IPS-20b (cell line): ENCODE data around the gene XPA.
A peak's percentile ranks its signal among the peaks of the same experiment; 100 is the strongest.

Experiments
- H3K27ac ChIP-seq: one replicate; pipeline ENCODE4 v1.5.1; 2013; ENCODE audit warnings: low read length
- H3K27me3 ChIP-seq: 2 replicates; pipeline ENCODE4 v1.6.1; 2013; ENCODE audit warnings: mild to moderate bottlenecking, low read length, inconsistent platforms; ENCODE audit not compliant: insufficient read depth
- H3K36me3 ChIP-seq: 2 replicates; pipeline ENCODE4 v1.6.1; 2013; ENCODE audit warnings: low read depth, mild to moderate bottlenecking, inconsistent platforms, low read length, moderate library complexity; ENCODE audit not compliant: insufficient read depth
- H3K4me1 ChIP-seq: 2 replicates; pipeline ENCODE4 v1.6.1; 2013; ENCODE audit warnings: mild to moderate bottlenecking, control low read depth, inconsistent platforms, low read length, moderate library complexity; ENCODE audit not compliant: insufficient read depth
- H3K4me3 ChIP-seq: 2 replicates; pipeline ENCODE4 v1.5.1; 2013; ENCODE audit warnings: mild to moderate bottlenecking, low read length, inconsistent platforms
- H3K9ac ChIP-seq: 2 replicates; pipeline ENCODE4 v1.6.1; 2013; ENCODE audit warnings: low read depth, mild to moderate bottlenecking, inconsistent platforms, low read length, moderate library complexity
- H3K9me3 ChIP-seq: 2 replicates; pipeline ENCODE4 v1.6.1; 2013; ENCODE audit warnings: mild to moderate bottlenecking, low read depth, low read length, inconsistent platforms; ENCODE audit not compliant: insufficient read depth

The XPA gene

DNA sequence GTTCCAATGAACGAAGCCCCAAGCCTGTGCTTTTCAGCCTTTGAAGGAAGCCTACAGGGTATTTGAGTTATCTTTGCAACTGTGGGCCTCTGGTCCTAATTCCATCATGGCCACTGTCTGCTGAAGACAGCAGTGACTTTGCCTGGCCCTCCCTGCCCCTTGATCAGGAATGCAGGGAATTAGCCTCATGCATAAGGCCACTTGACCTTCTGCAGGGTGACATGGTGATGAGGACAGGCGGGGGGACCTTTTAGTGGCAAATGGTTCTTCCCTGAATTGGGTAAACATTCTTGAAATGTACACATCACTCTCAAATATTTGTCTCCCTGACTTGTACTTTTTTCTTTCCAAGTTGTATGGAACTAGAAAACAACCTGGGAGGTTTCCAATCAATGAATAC lies 25.2 kb upstream of the XPA start:
- no peaks in the 10 kb centered on the region for H3K36me3 ChIP-seq
- no peaks in the 10 kb centered on the region for H3K27me3 ChIP-seq
- H3K9me3 ChIP-seq: no peaks in the 10 kb centered on the region
- H3K27ac ChIP-seq: no peak overlapping the region
- H3K4me1 ChIP-seq: no peaks in the 10 kb centered on the region
- H3K4me3 ChIP-seq: no peak overlapping the region
- no peak overlapping the region for H3K9ac ChIP-seq

DNA sequence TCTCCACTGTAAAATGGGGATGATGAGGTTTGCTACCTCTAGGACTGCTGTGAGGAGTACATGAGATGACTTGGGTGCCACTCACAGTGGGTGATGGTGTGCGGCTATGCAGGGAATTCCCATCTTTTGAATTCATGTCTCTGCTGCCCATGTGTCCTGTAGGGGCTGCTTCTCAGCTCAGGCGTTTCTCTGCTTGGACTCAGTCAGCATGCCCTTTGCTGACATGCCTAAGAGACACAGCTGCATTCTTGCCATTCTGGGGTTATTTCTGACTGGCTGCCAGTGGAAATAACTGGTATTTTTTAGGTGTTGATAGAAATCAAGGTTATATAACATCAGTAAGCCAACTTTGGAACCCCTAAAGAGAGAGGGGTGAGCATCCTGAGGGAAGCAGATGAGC lies 24.3 kb upstream of the XPA start:
- Histone ChIP-seq H3K36me3 (no peaks in the 10 kb centered on the region), H3K27me3 (no peaks in the 10 kb centered on the region), H3K4me3 (no peak overlapping the region), H3K9me3 (no peaks in the 10 kb centered on the region), H3K9ac (no peak overlapping the region), H3K27ac (no peak overlapping the region), H3K4me1 (no peaks in the 10 kb centered on the region)

DNA sequence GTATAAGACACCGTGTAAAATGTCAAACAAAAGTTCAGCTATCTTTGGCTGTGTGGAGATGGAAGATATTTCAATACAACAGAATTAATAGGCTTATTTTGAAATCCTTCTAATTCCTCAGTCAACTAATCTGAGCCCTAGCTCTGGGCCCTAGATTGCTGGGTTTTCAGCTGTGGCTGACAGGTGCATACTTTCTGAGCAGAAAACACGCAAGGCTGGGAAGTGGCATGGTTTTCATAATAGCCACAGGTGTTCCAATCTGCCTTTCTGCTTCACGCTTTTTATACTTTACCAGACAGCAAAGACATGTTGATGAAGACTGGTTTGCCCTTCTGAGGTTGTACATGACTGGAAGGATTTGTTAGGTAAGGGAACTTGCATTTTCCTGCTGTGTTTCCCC lies 20.7 kb upstream of the XPA start:
- Histone ChIP-seq H3K9ac (no peak overlapping the region), H3K4me1 (peaks cover 8% of the 10 kb centered on the region; the same call in 1 of the 2 replicates), H3K4me3 (no peak overlapping the region), H3K27ac (no peak overlapping the region), H3K36me3 (no peaks in the 10 kb centered on the region), H3K27me3 (no peaks in the 10 kb centered on the region), H3K9me3 (no peaks in the 10 kb centered on the region)

DNA sequence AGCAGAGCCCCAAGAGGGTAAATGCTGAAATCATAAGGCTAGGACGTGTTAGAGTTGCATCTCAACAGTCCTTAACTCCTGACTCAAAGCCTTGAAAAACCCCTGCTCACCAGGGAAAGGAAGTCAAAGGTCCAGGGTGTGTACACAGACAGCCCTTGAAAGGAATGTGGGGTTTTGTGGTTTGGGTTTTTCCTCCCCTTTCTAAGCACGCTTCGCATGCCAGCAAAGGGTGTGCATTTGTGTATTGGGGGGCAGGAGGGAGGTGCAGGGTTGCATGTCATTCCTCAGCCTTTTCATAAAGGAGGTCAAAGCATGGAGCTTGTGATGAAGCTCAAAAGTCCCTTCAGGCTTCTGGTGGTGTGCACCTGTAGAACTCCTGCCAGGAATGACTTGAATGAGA lies 17.3 kb upstream of the XPA start:
- H3K36me3 ChIP-seq: no peaks in the 10 kb centered on the region

DNA sequence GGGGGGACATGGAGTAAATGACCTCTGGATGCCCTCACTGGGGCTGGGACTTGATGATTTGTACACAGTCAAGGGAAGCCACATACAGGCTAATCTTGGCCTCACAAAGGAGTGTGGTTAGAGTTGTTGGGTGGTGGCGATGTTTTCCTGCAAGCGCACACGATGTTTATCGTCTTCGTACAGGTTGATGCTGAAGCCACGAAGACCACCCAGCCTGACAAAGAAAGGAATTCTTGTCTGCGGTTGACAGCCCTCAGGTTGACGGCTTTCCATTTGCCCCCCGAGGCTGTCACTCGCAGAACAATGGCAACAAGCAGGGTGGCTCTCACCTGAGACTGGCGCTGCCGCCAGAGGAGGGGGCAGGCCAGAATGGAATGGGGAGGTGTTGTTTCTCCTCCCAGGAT lies 14.1 kb upstream of the XPA start:
- peak overlapping the region; percentile 42 for H3K4me3 ChIP-seq
- H3K9me3 ChIP-seq: no peaks in the 10 kb centered on the region
- H3K36me3 ChIP-seq: no peaks in the 10 kb centered on the region
- peaks cover 19% of the 10 kb centered on the region for H3K4me1 ChIP-seq
- H3K27me3 ChIP-seq: peaks cover 12% of the 10 kb centered on the region; the same call in 1 of the 2 replicates
- no peak overlapping the region for H3K27ac ChIP-seq
- H3K9ac ChIP-seq: no peak overlapping the region

More for the DNA sequence above, 17.3 kb upstream of the XPA start:
- H3K4me3 ChIP-seq: no peak overlapping the region
- peaks cover 19% of the 10 kb centered on the region for H3K4me1 ChIP-seq
- H3K9me3 ChIP-seq: no peaks in the 10 kb centered on the region
- H3K9ac ChIP-seq: no peak overlapping the region
- H3K27ac ChIP-seq: no peak overlapping the region
- H3K27me3 ChIP-seq: peaks cover 12% of the 10 kb centered on the region; the same call in 1 of the 2 replicates

DNA sequence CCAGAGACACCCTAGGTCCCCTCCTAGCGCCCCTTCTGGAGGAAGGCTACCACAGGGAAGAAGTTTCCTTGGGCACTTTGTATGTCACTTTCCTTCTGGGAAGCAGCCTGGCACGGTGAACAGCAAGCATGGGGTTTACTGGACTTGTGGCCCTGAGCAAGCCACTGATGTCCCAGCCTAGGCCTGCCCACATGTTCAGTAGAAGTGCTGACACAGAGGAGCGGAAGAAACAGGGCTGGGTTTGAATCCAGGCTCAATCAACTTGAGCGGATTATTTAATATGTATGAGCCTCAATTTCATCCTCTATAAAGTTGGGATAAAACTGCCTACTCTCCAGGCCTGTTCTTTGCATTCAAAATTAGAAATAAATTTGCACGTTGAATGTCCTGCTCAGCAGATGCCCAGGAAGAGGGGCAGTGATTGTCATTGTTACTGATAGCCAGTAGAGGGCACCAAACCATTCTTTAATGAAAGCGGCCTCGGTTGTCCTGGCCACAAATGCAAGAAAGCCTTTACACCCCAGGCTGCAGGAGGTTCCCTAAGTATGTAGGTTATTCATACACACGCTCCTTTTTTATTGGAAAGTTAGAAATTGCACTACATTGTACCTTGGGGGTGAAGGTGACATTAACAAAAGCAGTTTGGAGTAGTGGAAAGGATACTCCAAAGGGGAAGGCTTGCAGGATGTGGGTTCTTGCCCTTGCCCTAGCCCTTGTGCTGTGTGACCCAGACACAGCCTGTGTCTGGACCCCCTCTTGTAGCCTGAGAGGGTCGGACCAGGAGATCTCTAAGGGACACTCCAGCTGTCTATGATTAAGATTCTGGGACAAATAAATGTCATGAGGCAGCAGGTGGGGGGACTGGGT lies 13.4 kb upstream of the XPA start:
- Histone ChIP-seq H3K27ac (no peak overlapping the region), H3K9me3 (no peaks in the 10 kb centered on the region), H3K27me3 (peaks cover 12% of the 10 kb centered on the region; the same call in 1 of the 2 replicates), H3K4me1 (peaks cover 19% of the 10 kb centered on the region), H3K9ac (no peak overlapping the region), H3K36me3 (no peaks in the 10 kb centered on the region), H3K4me3 (0 out of 2 replicates have a peak overlapping the region, but pooled peaks have one; percentile 42)

DNA sequence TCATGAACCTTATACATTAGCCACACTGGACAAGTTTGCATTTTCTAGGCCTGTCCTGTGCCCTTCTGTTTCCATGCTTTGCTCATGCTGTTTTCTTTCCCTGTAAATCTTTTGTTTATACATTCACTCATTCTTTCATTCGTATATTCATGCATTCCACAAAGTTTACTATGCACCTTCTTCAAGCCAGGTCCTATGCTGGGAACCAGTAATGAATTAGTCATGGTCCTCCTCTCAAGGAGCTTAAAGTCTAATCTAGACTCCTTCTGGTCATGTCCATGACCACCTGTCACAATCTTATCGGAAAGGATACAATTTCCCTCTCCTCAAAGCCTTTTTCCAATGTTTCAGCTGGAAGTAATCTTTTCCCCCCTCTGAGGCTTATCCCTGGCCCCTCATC lies 9.1 kb upstream of the XPA start:
- H3K9ac ChIP-seq: no peak overlapping the region
- no peaks in the 10 kb centered on the region for H3K9me3 ChIP-seq
- peaks cover 8% of the 10 kb centered on the region for H3K4me1 ChIP-seq
- H3K4me3 ChIP-seq: no peak overlapping the region
- peaks cover 5% of the 10 kb centered on the region; the same call in 1 of the 2 replicates for H3K27me3 ChIP-seq
- H3K27ac ChIP-seq: no peak overlapping the region
- no peaks in the 10 kb centered on the region for H3K36me3 ChIP-seq

DNA sequence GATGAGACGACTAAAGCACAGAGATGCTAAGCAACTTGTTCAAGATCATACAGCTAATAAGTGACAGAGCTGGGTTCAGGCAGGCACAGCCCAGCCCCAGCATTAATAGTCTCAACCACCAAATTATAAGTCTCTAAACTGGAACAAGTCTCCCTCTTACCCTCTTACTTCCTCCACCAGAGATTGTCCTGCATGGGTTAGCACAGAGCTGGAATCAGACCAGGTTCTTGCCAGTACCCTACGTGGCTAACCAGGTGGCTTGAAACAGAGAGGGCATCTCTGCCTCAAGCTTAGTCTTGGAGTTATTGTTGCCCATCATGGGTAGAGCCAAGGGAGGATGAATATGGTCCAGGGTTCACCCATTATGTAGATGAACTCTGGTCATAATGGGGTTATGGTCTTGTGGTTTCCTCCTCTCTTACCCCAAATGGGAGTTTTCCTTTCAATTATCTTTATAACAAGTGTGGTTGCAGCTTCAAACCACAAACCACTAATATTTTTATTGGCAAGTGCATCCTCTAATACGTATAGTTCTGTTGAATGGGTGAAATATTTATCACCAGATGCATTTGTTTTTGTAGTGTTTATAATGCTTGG lies 8.3 kb upstream of the XPA start:
- Histone ChIP-seq H3K27me3 (no peaks in the 10 kb centered on the region), H3K9me3 (no peaks in the 10 kb centered on the region), H3K36me3 (no peaks in the 10 kb centered on the region), H3K27ac (no peak overlapping the region), H3K4me1 (peaks cover 4% of the 10 kb centered on the region; the same call in 1 of the 2 replicates), H3K9ac (no peak overlapping the region), H3K4me3 (no peak overlapping the region)

DNA sequence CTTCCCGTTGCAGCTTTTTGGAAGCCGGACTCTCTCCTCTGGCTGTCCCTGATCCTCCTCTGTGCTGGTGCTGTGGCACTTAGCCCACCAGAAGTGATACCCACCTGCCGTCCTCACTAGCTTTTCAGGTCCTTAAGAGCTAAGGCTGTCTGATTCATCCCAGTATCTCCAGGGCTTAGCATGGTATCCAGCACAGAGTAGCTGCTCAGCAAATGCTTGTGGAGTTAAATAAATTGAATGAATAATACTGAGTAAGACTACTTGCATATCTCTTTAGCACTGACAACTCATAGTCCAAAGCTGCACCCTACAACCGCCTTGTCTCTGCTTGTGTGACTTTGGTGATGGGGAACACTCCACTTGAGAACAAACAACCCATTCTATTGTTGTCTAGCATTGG lies 7.7 kb upstream of the XPA start:
- H3K9ac ChIP-seq: no peak overlapping the region
- H3K27me3 ChIP-seq: no peaks in the 10 kb centered on the region
- H3K4me3 ChIP-seq: no peak overlapping the region
- no peak overlapping the region for H3K27ac ChIP-seq
- no peaks in the 10 kb centered on the region for H3K36me3 ChIP-seq
- peaks cover 4% of the 10 kb centered on the region; the same call in 1 of the 2 replicates for H3K4me1 ChIP-seq
- no peaks in the 10 kb centered on the region for H3K9me3 ChIP-seq

DNA sequence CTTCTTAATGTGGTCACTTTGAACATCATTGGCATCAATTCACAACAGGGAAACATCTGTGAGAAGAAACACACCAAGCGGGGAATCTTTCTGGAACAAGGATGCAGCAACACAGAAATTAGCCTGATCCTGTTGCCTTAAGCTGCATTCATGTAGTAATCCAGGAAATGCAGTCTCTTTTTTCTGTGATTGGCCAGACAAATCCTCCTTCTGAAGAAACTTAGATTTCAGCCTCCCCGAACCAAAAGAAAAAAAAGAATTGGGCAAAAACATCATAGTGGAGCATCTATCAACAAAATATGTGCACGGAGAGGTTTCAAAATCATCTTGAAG lies 7.2 kb upstream of the XPA start:
- Histone ChIP-seq H3K27ac (no peak overlapping the region), H3K4me3 (no peak overlapping the region), H3K9ac (no peak overlapping the region), H3K27me3 (no peaks in the 10 kb centered on the region), H3K4me1 (peaks cover 4% of the 10 kb centered on the region; the same call in 1 of the 2 replicates), H3K36me3 (no peaks in the 10 kb centered on the region), H3K9me3 (no peaks in the 10 kb centered on the region)

DNA sequence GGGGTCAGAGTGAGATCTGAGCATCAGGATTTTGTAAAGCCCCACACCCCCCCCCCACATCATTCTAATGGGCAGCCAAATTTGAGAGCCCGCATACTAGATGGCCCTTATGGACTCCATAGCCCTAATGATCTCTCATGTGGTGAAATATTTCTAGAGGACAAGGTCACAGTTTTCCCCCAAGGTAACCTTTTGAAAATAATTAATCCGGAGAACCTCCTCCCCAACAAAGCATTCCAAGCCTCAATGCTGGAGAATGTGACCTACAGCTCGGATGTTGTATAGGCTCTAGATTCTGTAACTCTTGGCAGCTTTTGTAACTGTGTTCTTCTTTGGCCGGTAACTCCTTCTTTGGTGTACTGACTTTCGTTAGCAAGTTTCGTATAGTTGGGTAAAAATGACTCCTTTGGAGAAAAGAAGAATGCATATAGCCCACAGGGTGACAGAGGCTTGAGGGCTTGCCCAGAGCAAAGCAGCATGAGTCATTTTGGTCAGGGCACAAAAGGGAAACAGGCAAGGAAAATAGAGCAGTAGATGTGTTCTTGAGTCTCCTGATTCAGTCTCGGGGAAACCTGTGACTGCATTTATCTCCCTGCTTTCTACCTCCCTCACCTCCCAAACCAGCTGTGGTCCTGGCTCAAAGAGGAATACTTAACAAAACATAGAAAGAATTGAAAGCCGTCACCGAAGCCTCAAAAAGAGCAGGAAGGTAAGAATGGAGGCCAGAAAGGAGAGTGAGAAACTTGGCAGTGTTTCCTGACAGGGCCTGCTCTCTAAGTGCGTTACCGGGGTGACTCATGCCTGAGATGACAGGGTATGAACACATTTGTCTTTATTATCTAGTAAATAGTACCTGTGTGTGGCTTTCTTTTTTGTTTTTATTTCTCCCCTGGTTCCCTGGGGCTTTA lies 6.6 kb upstream of the XPA start:
- no peaks in the 10 kb centered on the region for H3K36me3 ChIP-seq
- peaks cover 4% of the 10 kb centered on the region; the same call in 1 of the 2 replicates for H3K4me1 ChIP-seq
- no peak overlapping the region for H3K27ac ChIP-seq
- peaks cover 5% of the 10 kb centered on the region; the same call in 1 of the 2 replicates for H3K27me3 ChIP-seq
- H3K9ac ChIP-seq: no peak overlapping the region
- H3K9me3 ChIP-seq: no peaks in the 10 kb centered on the region
- no peak overlapping the region for H3K4me3 ChIP-seq
